B cell (primary cell): ENCODE data around the gene NPSR1. TPM values are rescaled to one million over a fixed set of nuclear protein-coding genes. Genes with fewer than 3 reads are reported as not detected.

Source experiments
- ATAC-seq: fragments of 200-7000 bp; cut with Tn5 transposase; one replicate; pipeline ENCODE4 v1.10.0; 2021; ENCODE audit warnings: low read depth, mild to moderate bottlenecking, moderate number of reproducible peaks, moderate library complexity
- CTCF ChIA-PET: fragments of 350-600 bp; sonication (Branson Sonifier 250); formaldehyde crosslinking; loops from one replicate; lab custom pipeline; 2021; ENCODE audit warnings: antibody characterized with exemption, inconsistent platforms; lab: Charles Lee
- POLR2A ChIA-PET: fragments of 350-600 bp; sonication (Branson Sonifier 250); formaldehyde crosslinking; loops from one replicate; lab custom pipeline; 2021; ENCODE audit warnings: antibody characterized with exemption; lab: Charles Lee
- DNase-seq: peaks from one replicate; pipeline ENCODE4 v3.0.0; 2013
- H2AFZ ChIP-seq: 2 replicates; pipeline ENCODE4 v1.6.1; 2012; ENCODE audit warnings: mild to moderate bottlenecking, low read depth, low read length; ENCODE audit not compliant: insufficient read depth, poor library complexity, severe bottlenecking
- H3K27ac ChIP-seq, 2 donors: 1 replicate in 1 of 2; 2 replicates in 1 of 2; pipeline ENCODE4 v1.5.1; 2012 to 2013; ENCODE audit warnings: low read length in 2 of 2, mild to moderate bottlenecking in 2 of 2, moderate library complexity in 1 of 2
- H3K27me3 ChIP-seq, 4 experiments: fragments of 200-600 bp in 1 of 4; sonication (generic) in 1 of 4; replicated peaks in 1 of 4; 1 replicate in 2 of 4; 2 replicates in 2 of 4; pipeline versions ENCODE4 v1.6.1 to v1.7.0; 2013 to 2016; ENCODE audit warnings: low read length in 3 of 4, mild to moderate bottlenecking in 2 of 4, mixed read lengths in 1 of 4, moderate library complexity in 1 of 4; ENCODE audit not compliant: insufficient read depth in 4 of 4, control insufficient read depth in 3 of 4; ENCODE audit errors: control extremely low read depth in 1 of 4
- H3K36me3 ChIP-seq, 2 experiments: replicated peaks in 1 of 2; 1 replicate in 1 of 2; 2 replicates in 1 of 2; pipeline versions ENCODE4 v1.6.1 to v1.7.1; 2013; ENCODE audit warnings: low read length in 1 of 2; ENCODE audit not compliant: insufficient read depth in 2 of 2, control insufficient read depth in 1 of 2; ENCODE audit errors: control extremely low read depth in 1 of 2, extremely low read depth in 1 of 2
- H3K4me1 ChIP-seq, 2 donors: fragments of 200-600 bp in 1 of 2; sonication (generic) in 1 of 2; 1 replicate in 1 of 2; 2 replicates in 1 of 2; pipeline versions ENCODE4 v1.5.1 to v1.6.1; 2013 to 2017; ENCODE audit warnings: low read length in 2 of 2; ENCODE audit not compliant: control insufficient read depth in 2 of 2, insufficient read depth in 2 of 2
- H3K4me2 ChIP-seq: replicated peaks from 2 replicates; pipeline ENCODE3; 2012; ENCODE audit warnings: mild to moderate bottlenecking, low read depth, low read length; ENCODE audit not compliant: poor library complexity, severe bottlenecking
- H3K4me3 ChIP-seq, 5 experiments: fragments of 200-600 bp in 1 of 5; sonication (generic) in 1 of 5; 1 replicate in 3 of 5; 2 replicates in 2 of 5; pipeline versions ENCODE4 v1.5.1 to v1.7.0; 2011 to 2016; ENCODE audit warnings: low read length in 4 of 5, mild to moderate bottlenecking in 4 of 5, low read depth in 2 of 5, control low read depth in 1 of 5, moderate library complexity in 1 of 5; ENCODE audit not compliant: insufficient read depth in 1 of 5; ENCODE audit errors: control extremely low read depth in 1 of 5, extremely low read depth in 1 of 5
- H3K79me2 ChIP-seq: fragments of 200-600 bp; sonication (generic); one replicate; pipeline ENCODE4 v1.6.0; 2016; ENCODE audit warnings: low read length; ENCODE audit not compliant: control insufficient read depth, insufficient read depth
- H3K9ac ChIP-seq: fragments of 200-600 bp; sonication (generic); 2 replicates; pipeline ENCODE4 v1.6.1; 2017; ENCODE audit warnings: mild to moderate bottlenecking, low read length, moderate library complexity
- H3K9me3 ChIP-seq, 3 donors: one replicate each; pipeline versions ENCODE4 v1.6.1 to v1.7.1; 2013; ENCODE audit warnings: low read length in 2 of 3; ENCODE audit not compliant: control insufficient read depth in 2 of 3, insufficient read depth in 1 of 3; ENCODE audit errors: control extremely low read depth in 1 of 3
- H4K20me1 ChIP-seq: 2 replicates; pipeline ENCODE4 v1.6.0; 2012; ENCODE audit warnings: mild to moderate bottlenecking, low read length; ENCODE audit not compliant: insufficient read depth, control insufficient read depth, poor library complexity, severe bottlenecking
- H3K27ac Mint-ChIP-seq: one replicate; pipeline ENCODE4 v1.8.0; 2021; ENCODE audit warnings: mixed read lengths
- H3K27me3 Mint-ChIP-seq: one replicate; pipeline ENCODE4 v1.8.0; 2021; ENCODE audit warnings: mixed read lengths
- H3K4me1 Mint-ChIP-seq: one replicate; pipeline ENCODE4 v1.8.0; 2021; ENCODE audit warnings: mixed read lengths
- H3K4me3 Mint-ChIP-seq: one replicate; pipeline ENCODE4 v1.8.0; 2021; ENCODE audit warnings: mixed read lengths
- H3K9me3 Mint-ChIP-seq: one replicate; pipeline ENCODE4 v1.8.0; 2022; ENCODE audit warnings: mixed read lengths; ENCODE audit not compliant: insufficient read depth
- EZH2 ChIP-seq: IDR thresholded peaks from 2 replicates; pipeline ENCODE4 v1.6.1; 2012; ENCODE audit warnings: borderline replicate concordance, low read depth, mild to moderate bottlenecking, moderate library complexity, low read length; ENCODE audit not compliant: insufficient read depth, poor library complexity, severe bottlenecking
- WGBS: methylation state at CpG from one replicate; pipeline ENCODE4 v1.1.5; 2013; ENCODE audit warnings: missing lambda C conversion rate; ENCODE audit not compliant: insufficient coverage; 5-methylcytosine and 5-hydroxymethylcytosine counted together
- intact Hi-C: fragments of 100-400 bp; cut with micrococcal nuclease; formaldehyde crosslinking; loops from one replicate; pipeline ENCODE4 v1.10.0; 2022
- polyA plus RNA-seq: library from polyadenylated mRNA; depleted of rRNA; stranded (reverse); fragments of >200 nt; gene quantifications from 2 replicates; pipeline ENCODE4 v1.2.3, GENCODE V29; 2012
- total RNA-seq, 2 donors: library from RNA; stranded (reverse); fragments of 120-200 nt in 1 of 2; gene quantifications; 1 replicate in 1 of 2; 2 replicates in 1 of 2; pipeline versions ENCODE4 v1.2.3 to v1.2.4, GENCODE V29; 2013 to 2022
- TF ChIP-seq, protein P1 (sequence below): fragments of 200-600 bp; IDR thresholded peaks from one replicate; pipeline ENCODE4 v1.8.0; 2022; ENCODE audit warnings: antibody characterized with exemption, mild to moderate bottlenecking

NPSR1 gene
- total and polyA plus RNA-seq, 2 donors (not counting 1 experiment from before 2014, with no cell fraction given), result not detected

DNA sequence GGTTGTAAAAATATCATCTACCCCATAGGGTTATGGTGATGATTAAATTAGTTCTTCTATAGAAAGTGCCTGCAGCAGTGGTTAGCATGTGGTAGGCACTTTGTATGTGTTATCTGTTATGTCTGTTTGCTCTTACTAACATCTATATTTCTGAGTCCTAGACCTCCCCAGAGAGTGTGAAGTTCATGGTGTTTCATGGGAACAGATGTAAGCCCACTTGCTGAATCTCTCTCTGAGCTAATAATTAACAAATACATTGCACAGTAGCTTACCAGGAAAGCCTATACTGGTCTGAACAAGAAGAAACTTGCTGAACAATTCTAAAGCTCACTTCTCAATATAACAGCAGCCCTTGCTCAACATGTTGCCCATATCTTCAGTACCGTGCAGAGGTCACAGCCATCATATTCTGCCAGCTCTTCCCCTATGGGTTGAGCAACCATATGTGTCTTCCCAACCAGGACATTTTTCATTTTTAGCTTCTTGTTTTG, 100.1 kb downstream of the NPSR1 start:
- H3K4me2 ChIP-seq, result no peak overlapping the region
- no peaks in the 10 kb centered on the region for H3K27me3 ChIP-seq
- Mint-ChIP-seq H3K27me3 (no peaks in the 10 kb centered on the region), H3K9me3 (no peaks in the 10 kb centered on the region), H3K4me3 (no peak overlapping the region), H3K27ac (no peak overlapping the region), H3K4me1 (no peaks in the 10 kb centered on the region)
- H3K36me3 ChIP-seq, result no peaks in the 10 kb centered on the region
- H4K20me1 ChIP-seq, result no peaks in the 10 kb centered on the region
- POLR2A ChIA-PET, result no interaction called here
- no peaks in the 10 kb centered on the region for H3K79me2 ChIP-seq
- H3K4me1 ChIP-seq, result no peaks in the 10 kb centered on the region
- H3K4me3 ChIP-seq, result no peak overlapping the region
- H3K9me3 ChIP-seq, result no peaks in the 10 kb centered on the region
- no peak overlapping the region for H3K9ac ChIP-seq
- intact Hi-C loops, result no loop called here
- DNase-seq (no peak), ATAC-seq (no peak)
- H3K27ac ChIP-seq, result no peak overlapping the region
- no peak overlapping the region for H2AFZ ChIP-seq
- TF ChIP-seq, protein P1, sequence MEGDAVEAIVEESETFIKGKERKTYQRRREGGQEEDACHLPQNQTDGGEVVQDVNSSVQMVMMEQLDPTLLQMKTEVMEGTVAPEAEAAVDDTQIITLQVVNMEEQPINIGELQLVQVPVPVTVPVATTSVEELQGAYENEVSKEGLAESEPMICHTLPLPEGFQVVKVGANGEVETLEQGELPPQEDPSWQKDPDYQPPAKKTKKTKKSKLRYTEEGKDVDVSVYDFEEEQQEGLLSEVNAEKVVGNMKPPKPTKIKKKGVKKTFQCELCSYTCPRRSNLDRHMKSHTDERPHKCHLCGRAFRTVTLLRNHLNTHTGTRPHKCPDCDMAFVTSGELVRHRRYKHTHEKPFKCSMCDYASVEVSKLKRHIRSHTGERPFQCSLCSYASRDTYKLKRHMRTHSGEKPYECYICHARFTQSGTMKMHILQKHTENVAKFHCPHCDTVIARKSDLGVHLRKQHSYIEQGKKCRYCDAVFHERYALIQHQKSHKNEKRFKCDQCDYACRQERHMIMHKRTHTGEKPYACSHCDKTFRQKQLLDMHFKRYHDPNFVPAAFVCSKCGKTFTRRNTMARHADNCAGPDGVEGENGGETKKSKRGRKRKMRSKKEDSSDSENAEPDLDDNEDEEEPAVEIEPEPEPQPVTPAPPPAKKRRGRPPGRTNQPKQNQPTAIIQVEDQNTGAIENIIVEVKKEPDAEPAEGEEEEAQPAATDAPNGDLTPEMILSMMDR, result no peak
- no peak for TF ChIP-seq EZH2
- 89% methylated on average over 1 of the region's 1 CpG for WGBS
- CTCF ChIA-PET, result no interaction called here

DNA sequence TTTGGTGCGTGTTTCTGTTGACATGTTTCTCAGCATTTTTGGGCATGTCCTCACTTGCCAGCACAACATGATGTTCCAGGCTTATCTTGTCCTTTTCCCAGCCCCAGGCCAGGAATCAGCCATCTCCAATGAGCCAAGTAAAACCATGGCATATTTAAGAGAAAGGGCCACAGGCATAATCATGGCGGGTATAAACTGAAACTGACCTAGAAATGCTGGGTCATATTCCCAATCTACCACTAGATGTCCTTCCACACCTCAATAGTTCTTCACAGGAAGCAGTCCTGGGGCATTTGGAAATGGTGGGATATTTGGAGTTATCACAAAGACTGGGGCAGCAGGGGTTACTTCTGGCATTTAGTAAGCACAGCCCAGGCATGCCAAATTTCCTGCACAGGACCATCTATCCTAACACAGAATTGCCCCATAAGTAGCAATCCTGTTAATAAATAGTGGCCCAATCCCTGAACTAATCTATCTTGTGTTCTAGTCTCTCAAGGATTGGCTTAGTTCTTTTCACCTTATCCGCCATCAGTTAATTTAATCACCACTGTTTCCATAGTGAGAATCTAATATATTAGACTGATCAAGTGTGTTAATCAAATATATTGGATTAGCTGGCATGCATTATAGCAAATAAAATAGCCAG, 101.6 kb downstream of the NPSR1 start:
- no peak overlapping the region for H3K27ac ChIP-seq
- ATAC-seq, result no peak
- Mint-ChIP-seq H3K4me3 (no peak overlapping the region), H3K27ac (no peak overlapping the region), H3K9me3 (no peaks in the 10 kb centered on the region), H3K27me3 (no peaks in the 10 kb centered on the region), H3K4me1 (no peaks in the 10 kb centered on the region)
- no peak overlapping the region for H3K4me3 ChIP-seq
- no peaks in the 10 kb centered on the region for H3K9me3 ChIP-seq
- CTCF ChIA-PET, result no interaction called here
- H3K4me2 ChIP-seq, result no peak overlapping the region
- H3K4me1 ChIP-seq, result no peaks in the 10 kb centered on the region
- H4K20me1 ChIP-seq, result no peaks in the 10 kb centered on the region
- POLR2A ChIA-PET, result no interaction called here
- TF ChIP-seq, protein P1, result no peak
- no peak for TF ChIP-seq EZH2
- no peaks in the 10 kb centered on the region for H3K36me3 ChIP-seq
- DNase-seq, result no peak
- no peaks in the 10 kb centered on the region for H3K79me2 ChIP-seq
- WGBS, result 100% methylated on average over 1 of the region's 3 CpGs
- H3K9ac ChIP-seq, result no peak overlapping the region
- no peaks in the 10 kb centered on the region for H3K27me3 ChIP-seq
- intact Hi-C loops, result no loop called here
- no peak overlapping the region for H2AFZ ChIP-seq
